ENCODE data around the gene GATA2. TPM values are rescaled to one million over a fixed set of nuclear protein-coding genes. Genes with fewer than 3 reads are reported as not detected.

The GATA2 gene
- total RNA-seq, 2 donors from 2014 or later, result 4.0 to 9.7 TPM

GRCh38 chr3:128488991-128489673 is 3.9 kb downstream of the GATA2 start:
- H3K9me3 ChIP-seq (ENCODE audit: control insufficient read depth, low read length, poor library complexity, severe bottlenecking), result no peaks in the 10 kb centered on the region
- Mint-ChIP-seq H3K4me3 (peak overlapping the region; percentile 91), H3K4me1 (peaks cover 20% of the 10 kb centered on the region), H3K36me3 (ENCODE audit: low read depth) (peaks cover 2% of the 10 kb centered on the region), H3K27me3 (peaks cover 57% of the 10 kb centered on the region), H3K27ac (no peak overlapping the region)
- DNase-seq, result no peak
- ATAC-seq, result peak; percentile 10

- ATAC-seq (no peak), DNase-seq (no peak)
- Mint-ChIP-seq H3K4me3 (peak overlapping the region; percentile 91), H3K27me3 (peaks cover 60% of the 10 kb centered on the region), H3K36me3 (ENCODE audit: low read depth) (peaks cover 2% of the 10 kb centered on the region), H3K27ac (no peak overlapping the region), H3K4me1 (peaks cover 22% of the 10 kb centered on the region)
- H3K9me3 ChIP-seq (ENCODE audit: control insufficient read depth, low read length, poor library complexity, severe bottlenecking), result no peaks in the 10 kb centered on the region
These were observed 4.4 kb downstream of the GATA2 start for GRCh38 chr3:128488636-128488990.

GRCh38 chr3:128487813-128488635 is 5.0 kb downstream of the GATA2 start:
- peak overlapping the region; percentile 91 for H3K4me3 Mint-ChIP-seq

GRCh38 chr3:128487538-128487812 is 5.5 kb downstream of the GATA2 start:
- Mint-ChIP-seq H3K4me1 (peaks cover 29% of the 10 kb centered on the region), H3K36me3 (ENCODE audit: low read depth) (peaks cover 2% of the 10 kb centered on the region), H3K27ac (no peak overlapping the region), H3K27me3 (peaks cover 71% of the 10 kb centered on the region), H3K4me3 (peak overlapping the region; percentile 91)
- no peaks in the 10 kb centered on the region for H3K9me3 ChIP-seq (ENCODE audit: control insufficient read depth, low read length, poor library complexity, severe bottlenecking)
- DNase-seq (no peak), ATAC-seq (peak; percentile 2)

More at GRCh38 chr3:128487813-128488635, 5.0 kb downstream of the GATA2 start:
- H3K9me3 ChIP-seq (ENCODE audit: control insufficient read depth, low read length, poor library complexity, severe bottlenecking), result no peaks in the 10 kb centered on the region
- Mint-ChIP-seq H3K4me1 (peaks cover 28% of the 10 kb centered on the region), H3K27me3 (peaks cover 65% of the 10 kb centered on the region), H3K27ac (no peak overlapping the region), H3K36me3 (ENCODE audit: low read depth) (peaks cover 2% of the 10 kb centered on the region)
- DNase-seq (no peak), ATAC-seq (peak; percentile 23)

GRCh38 chr3:128486681-128487537 is 6.1 kb downstream of the GATA2 start:
- ATAC-seq (peak; percentile 29), DNase-seq (no peak)
- no peaks in the 10 kb centered on the region for H3K9me3 ChIP-seq (ENCODE audit: control insufficient read depth, low read length, poor library complexity, severe bottlenecking)
- Mint-ChIP-seq H3K4me3 (peak overlapping the region; percentile 91), H3K27me3 (peaks cover 73% of the 10 kb centered on the region), H3K36me3 (ENCODE audit: low read depth) (peaks cover 2% of the 10 kb centered on the region), H3K4me1 (peaks cover 26% of the 10 kb centered on the region), H3K27ac (no peak overlapping the region)

- peaks cover 2% of the 10 kb centered on the region for H3K36me3 Mint-ChIP-seq (ENCODE audit: low read depth)
- peak overlapping the region; percentile 91 for H3K4me3 Mint-ChIP-seq
- H3K27me3 Mint-ChIP-seq, result peaks cover 69% of the 10 kb centered on the region
- no peak for ATAC-seq
- H3K9me3 ChIP-seq (ENCODE audit: control insufficient read depth, low read length, poor library complexity, severe bottlenecking), result no peaks in the 10 kb centered on the region
- DNase-seq, result no peak
- no peak overlapping the region for H3K27ac Mint-ChIP-seq
- peaks cover 22% of the 10 kb centered on the region for H3K4me1 Mint-ChIP-seq
These were observed 6.8 kb downstream of the GATA2 start for GRCh38 chr3:128486205-128486628.

GRCh38 chr3:128485282-128486204 is 7.5 kb downstream of the GATA2 start:
- Mint-ChIP-seq H3K27ac (no peak overlapping the region), H3K4me3 (no peak overlapping the region), H3K4me1 (peaks cover 22% of the 10 kb centered on the region), H3K27me3 (peaks cover 73% of the 10 kb centered on the region), H3K36me3 (ENCODE audit: low read depth) (peaks cover 2% of the 10 kb centered on the region)
- ATAC-seq (no peak), DNase-seq (no peak)
- no peaks in the 10 kb centered on the region for H3K9me3 ChIP-seq (ENCODE audit: control insufficient read depth, low read length, poor library complexity, severe bottlenecking)

- Mint-ChIP-seq H3K27me3 (peaks cover 71% of the 10 kb centered on the region), H3K36me3 (ENCODE audit: low read depth) (peaks cover 2% of the 10 kb centered on the region), H3K4me3 (peak overlapping the region; percentile 57), H3K4me1 (peaks cover 18% of the 10 kb centered on the region), H3K27ac (no peak overlapping the region)
- DNase-seq, result no peak
- no peak for ATAC-seq
- H3K9me3 ChIP-seq (ENCODE audit: control insufficient read depth, low read length, poor library complexity, severe bottlenecking), result no peaks in the 10 kb centered on the region
These were observed 8.4 kb downstream of the GATA2 start for GRCh38 chr3:128484404-128485281.

- DNase-seq (no peak), ATAC-seq (no peak)
- H3K27ac Mint-ChIP-seq, result no peak overlapping the region
- H3K9me3 ChIP-seq (ENCODE audit: control insufficient read depth, low read length, poor library complexity, severe bottlenecking), result no peaks in the 10 kb centered on the region
- H3K4me1 Mint-ChIP-seq, result peaks cover 17% of the 10 kb centered on the region
- peak overlapping the region; percentile 57 for H3K4me3 Mint-ChIP-seq
- H3K36me3 Mint-ChIP-seq (ENCODE audit: low read depth), result peaks cover 2% of the 10 kb centered on the region
- H3K27me3 Mint-ChIP-seq, result peaks cover 75% of the 10 kb centered on the region
These were observed 9.2 kb downstream of the GATA2 start for GRCh38 chr3:128483657-128484403.

GRCh38 chr3:128482666-128483656 is 10.0 kb downstream of the GATA2 start:
- H3K4me1 Mint-ChIP-seq, result peaks cover 14% of the 10 kb centered on the region
- peaks cover 2% of the 10 kb centered on the region for H3K36me3 Mint-ChIP-seq (ENCODE audit: low read depth)
- ATAC-seq (no peak), DNase-seq (no peak)
- H3K9me3 ChIP-seq (ENCODE audit: control insufficient read depth, low read length, poor library complexity, severe bottlenecking), result no peaks in the 10 kb centered on the region
- peak overlapping the region; percentile 50 for H3K4me3 Mint-ChIP-seq
- peaks cover 83% of the 10 kb centered on the region for H3K27me3 Mint-ChIP-seq
- no peak overlapping the region for H3K27ac Mint-ChIP-seq

Data from T-helper 17 cell (primary cell).